LNCaP clone FGC (cell line): Measurements from ENCODE around the gene GCAT.

Experiments used
- DNase-seq: peaks from one replicate; pipeline ENCODE4 v3.0.0-alpha.2; 2011; ENCODE audit warnings: low read depth
- H3K4me3 ChIP-seq: 2 replicates; pipeline ENCODE4 v1.5.1; 2011; ENCODE audit warnings: mild to moderate bottlenecking, low read depth, low read length, control low read depth
- TF ChIP-seq, protein P1 (sequence below): IDR thresholded peaks from 2 replicates; pipeline ENCODE4 v1.5.1; 2012; ENCODE audit warnings: mild to moderate bottlenecking; ENCODE audit not compliant: control insufficient read depth, insufficient read depth; ENCODE audit errors: extremely low read depth

GCAT gene

GRCh38 chr22:37807410-37808293, at the start of gene GCAT:
GCAT (plus strand) TSS chr22:37807934; CDS start chr22:37807968, 34 bp downstream.
- H3K4me3 ChIP-seq: peak within 1 kb of the TSS; percentile 87
- DNase-seq: peak; percentile 88
- TF ChIP-seq, protein P1, sequence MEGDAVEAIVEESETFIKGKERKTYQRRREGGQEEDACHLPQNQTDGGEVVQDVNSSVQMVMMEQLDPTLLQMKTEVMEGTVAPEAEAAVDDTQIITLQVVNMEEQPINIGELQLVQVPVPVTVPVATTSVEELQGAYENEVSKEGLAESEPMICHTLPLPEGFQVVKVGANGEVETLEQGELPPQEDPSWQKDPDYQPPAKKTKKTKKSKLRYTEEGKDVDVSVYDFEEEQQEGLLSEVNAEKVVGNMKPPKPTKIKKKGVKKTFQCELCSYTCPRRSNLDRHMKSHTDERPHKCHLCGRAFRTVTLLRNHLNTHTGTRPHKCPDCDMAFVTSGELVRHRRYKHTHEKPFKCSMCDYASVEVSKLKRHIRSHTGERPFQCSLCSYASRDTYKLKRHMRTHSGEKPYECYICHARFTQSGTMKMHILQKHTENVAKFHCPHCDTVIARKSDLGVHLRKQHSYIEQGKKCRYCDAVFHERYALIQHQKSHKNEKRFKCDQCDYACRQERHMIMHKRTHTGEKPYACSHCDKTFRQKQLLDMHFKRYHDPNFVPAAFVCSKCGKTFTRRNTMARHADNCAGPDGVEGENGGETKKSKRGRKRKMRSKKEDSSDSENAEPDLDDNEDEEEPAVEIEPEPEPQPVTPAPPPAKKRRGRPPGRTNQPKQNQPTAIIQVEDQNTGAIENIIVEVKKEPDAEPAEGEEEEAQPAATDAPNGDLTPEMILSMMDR: no peak

GRCh38 chr22:37758694-37759093, 49.0 kb upstream of the GCAT start:
- TF ChIP-seq, protein P1: no peak
- no peak for DNase-seq
- no peak overlapping the region for H3K4me3 ChIP-seq

- DNase-seq: no peak
- TF ChIP-seq, protein P1: no peak
- H3K4me3 ChIP-seq: no peak overlapping the region
These were observed 48.5 kb upstream of the GCAT start for GRCh38 chr22:37759281-37759680.

DNA sequence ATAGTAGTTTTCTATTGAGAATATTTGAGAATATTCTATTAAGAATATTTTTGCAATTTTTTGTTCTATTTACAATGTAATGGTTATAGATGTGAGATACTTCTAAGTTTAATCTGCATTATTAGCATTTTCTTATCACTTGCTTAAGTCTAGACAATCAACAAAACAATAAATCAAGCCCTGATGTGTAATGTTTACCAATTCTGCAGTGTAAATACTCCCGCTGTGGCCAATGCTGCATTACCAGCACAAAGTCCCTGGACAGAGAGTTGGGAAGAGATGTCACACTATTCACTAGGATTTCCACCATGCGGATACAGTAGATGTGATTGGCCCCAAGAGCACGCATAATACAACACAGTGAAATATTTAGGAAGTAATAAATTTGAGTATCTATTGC, 47.6 kb upstream of the GCAT start:
- no peak for DNase-seq
- H3K4me3 ChIP-seq: no peak overlapping the region
- TF ChIP-seq, protein P1: no peak

DNA sequence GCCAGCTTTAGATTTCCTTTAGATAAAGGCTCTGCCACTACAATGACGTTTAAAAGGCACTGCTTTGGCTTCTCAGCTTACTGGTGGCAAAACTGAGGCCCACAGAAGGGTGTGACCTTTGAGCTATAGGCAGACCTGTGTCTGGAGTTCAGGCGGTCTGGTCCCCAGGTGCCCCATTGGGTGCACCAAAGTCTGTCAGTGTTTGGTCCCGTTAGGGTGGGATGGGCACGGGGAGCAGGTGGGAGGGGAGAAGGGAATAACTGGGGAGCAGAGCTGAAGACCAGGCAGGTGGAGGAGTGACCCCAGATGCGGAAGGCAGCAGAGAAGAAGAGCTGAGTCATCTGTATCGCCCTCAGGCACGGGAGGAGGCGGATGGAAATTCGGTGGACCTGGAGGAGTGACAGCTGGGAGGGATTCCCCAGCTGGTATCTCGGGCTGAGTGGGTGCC, 45.3 kb upstream of the GCAT start:
- no peak for DNase-seq
- H3K4me3 ChIP-seq: no peak overlapping the region
- TF ChIP-seq, protein P1: no peak

DNA sequence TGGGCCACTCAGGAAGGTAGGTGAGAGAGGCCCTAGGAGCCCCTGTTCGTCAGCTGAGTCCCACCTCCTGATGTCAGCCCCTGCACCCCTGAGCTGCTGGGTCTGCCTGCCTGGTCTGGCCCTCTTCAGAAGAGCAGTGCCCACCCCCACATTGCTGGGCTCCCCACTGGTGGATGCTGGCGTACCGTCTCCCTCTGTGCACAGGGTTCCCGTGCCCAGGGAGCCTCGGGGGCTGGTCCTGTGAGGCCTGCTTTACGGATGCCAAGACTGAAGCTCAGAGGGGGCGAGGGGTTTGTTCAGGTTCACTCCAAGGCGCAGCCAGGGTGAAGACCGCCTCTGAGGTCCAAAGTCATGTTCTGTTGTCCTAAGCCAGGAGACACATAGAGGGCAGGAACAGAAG, 44.7 kb upstream of the GCAT start:
- no peak overlapping the region for H3K4me3 ChIP-seq
- no peak for DNase-seq
- TF ChIP-seq, protein P1: no peak

GRCh38 chr22:37763652-37764051, 44.1 kb upstream of the GCAT start:
- TF ChIP-seq, protein P1: no peak
- no peak overlapping the region for H3K4me3 ChIP-seq
- no peak for DNase-seq
